ENCODE data around the gene RPL15. TPM values are rescaled to one million over a fixed set of nuclear protein-coding genes. Genes with fewer than 3 reads are reported as not detected.

RPL15 gene
- total and polyA plus RNA-seq, 11 donors = 834 to 3,123 (median 1,014) TPM

DNA sequence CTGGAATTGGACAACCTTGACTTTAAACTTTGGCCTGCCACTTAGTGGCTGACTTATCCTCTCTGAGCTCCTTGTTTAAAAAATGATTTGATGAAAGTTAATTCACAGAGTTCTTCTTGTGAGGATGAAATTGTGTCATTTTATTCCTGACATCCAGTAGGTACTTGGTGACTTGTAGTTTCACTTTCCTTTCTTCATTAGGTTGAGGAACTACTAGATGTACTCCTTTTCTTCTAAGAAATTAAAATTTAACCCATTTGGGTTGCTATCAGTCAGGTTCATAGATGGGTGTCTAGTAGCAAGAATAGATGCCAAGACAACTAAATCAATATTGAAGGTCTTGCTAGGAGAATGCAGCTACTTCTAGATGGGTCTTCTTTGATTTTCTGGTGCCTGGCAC is 33.4 kb downstream of the RPL15 start:
- ATAC-seq (no peak), DNase-seq (no peak)
- H3K9me3 ChIP-seq = no peaks in the 10 kb centered on the region
- peak overlapping the region in 8 of 12 donors; percentile 2 to 39 (median 14) for H3K4me3 ChIP-seq
- no peaks in the 10 kb centered on the region for H3K27me3 ChIP-seq
- no peak for TF ChIP-seq POLR2A (IDR thresholded peaks at IDR 0.05)
- H3K4me1 ChIP-seq = peaks cover 13 to 91% (median 82%) of the 10 kb centered on the region in 12 donors
- peak overlapping the region in 7 of 12 donors; percentile 4 to 92 (median 56) for H3K27ac ChIP-seq
- intact Hi-C loops (cut with DNase I) = no loop called here
- peaks cover 0 to 20% (median 8%) of the 10 kb centered on the region in 9 donors for H3K36me3 ChIP-seq

- H3K36me3 ChIP-seq = peaks cover 0 to 40% (median 13%) of the 10 kb centered on the region in 9 donors
- no peaks in the 10 kb centered on the region for H3K27me3 ChIP-seq
- DNase-seq (no peak), ATAC-seq (no peak)
- 69 to 75% (median 72%) methylated on average over 4 of the region's 4 CpGs for WGBS, 4 donors
- H3K4me1 ChIP-seq = peaks cover 13 to 81% (median 69%) of the 10 kb centered on the region in 12 donors
- no peak overlapping the region for H3K4me3 ChIP-seq
- TF ChIP-seq CTCF (IDR thresholded peaks at IDR 0.05) (no peak), POLR2A (IDR thresholded peaks at IDR 0.05) (no peak)
- no peak overlapping the region for H3K27ac ChIP-seq
- no peaks in the 10 kb centered on the region for H3K9me3 ChIP-seq
- intact Hi-C loops (cut with DNase I) = no loop called here
Observed at GRCh38 chr3:23952646-23953045, 35.7 kb downstream of the RPL15 start.

DNA sequence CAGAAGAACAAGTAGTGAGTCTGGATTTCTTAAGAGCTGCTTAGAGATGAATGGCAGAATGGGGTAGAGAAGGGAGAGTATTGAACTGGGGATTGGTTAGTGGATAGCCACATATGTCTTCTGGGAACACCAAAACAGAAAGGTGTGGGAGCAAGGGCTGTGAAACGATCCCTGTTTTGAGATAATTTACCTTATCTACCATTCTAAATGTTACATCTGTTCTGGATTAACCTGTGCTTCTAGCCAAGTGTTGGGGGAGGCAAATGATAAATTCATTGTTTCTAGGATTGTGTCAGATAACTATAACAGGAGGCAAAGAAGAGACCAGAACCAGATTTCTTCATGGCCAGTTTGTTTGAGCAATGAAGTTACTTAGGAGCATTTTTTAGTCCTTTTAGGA is 36.6 kb downstream of the RPL15 start:
- Histone ChIP-seq H3K4me1 (peaks cover 13 to 76% (median 60%) of the 10 kb centered on the region in 12 donors), H3K9me3 (no peaks in the 10 kb centered on the region), H3K27ac (peak overlapping the region in 2 of 12 donors; percentile 8 to 19), H3K36me3 (peaks cover 0 to 40% (median 18%) of the 10 kb centered on the region in 9 donors), H3K4me3 (no peak overlapping the region), H3K27me3 (no peaks in the 10 kb centered on the region)
- DNase-seq = no peak
- 26 to 30% (median 27%) methylated on average over 1 of the region's 1 CpG for WGBS, 4 donors
- intact Hi-C loops (cut with DNase I) = no loop called here
- TF ChIP-seq POLR2A (IDR thresholded peaks at IDR 0.05) (no peak), CTCF (IDR thresholded peaks at IDR 0.05) (no peak)
- no peak for ATAC-seq

- intact Hi-C loops (cut with DNase I) = no loop called here
- H3K4me3 ChIP-seq = no peak overlapping the region
- peaks cover 13 to 74% (median 57%) of the 10 kb centered on the region in 12 donors for H3K4me1 ChIP-seq
- H3K36me3 ChIP-seq = peaks cover 0 to 45% (median 18%) of the 10 kb centered on the region in 9 donors
- H3K27ac ChIP-seq = peak overlapping the region in 1 of 12 donors; percentile 19
- H3K27me3 ChIP-seq = no peaks in the 10 kb centered on the region
- TF ChIP-seq POLR2A (IDR thresholded peaks at IDR 0.05) = no peak
- no peak for TF ChIP-seq CTCF (IDR thresholded peaks at IDR 0.05)
- ATAC-seq (no peak), DNase-seq (no peak)
- 44 to 68% (median 57%) methylated on average over 5 of the region's 5 CpGs for WGBS, 4 donors
- no peaks in the 10 kb centered on the region for H3K9me3 ChIP-seq
Observed at GRCh38 chr3:23954144-23954543, 37.2 kb downstream of the RPL15 start.

DNA sequence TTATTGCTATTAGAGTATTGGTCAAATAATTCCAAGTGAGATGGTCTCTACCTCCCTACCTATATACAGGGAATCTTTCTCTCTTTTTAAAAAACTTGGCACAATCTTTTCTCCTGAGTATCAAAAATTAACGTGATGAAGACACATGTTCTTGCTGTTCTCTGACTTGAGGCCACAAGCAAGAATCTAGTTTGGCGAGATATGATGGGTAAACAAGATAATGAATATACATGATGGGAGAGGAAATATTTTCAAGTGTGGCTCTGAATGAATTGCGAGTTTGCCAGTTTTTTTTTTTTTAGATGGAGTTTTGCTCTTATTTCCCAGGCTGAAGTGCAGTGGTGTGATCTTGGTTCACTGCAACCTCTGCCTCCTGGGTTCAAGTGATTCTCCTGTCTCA is 39.8 kb downstream of the RPL15 start:
- intact Hi-C loops (cut with DNase I) = no loop called here
- no peaks in the 10 kb centered on the region for H3K9me3 ChIP-seq
- ATAC-seq (no peak), DNase-seq (no peak)
- TF ChIP-seq CTCF (IDR thresholded peaks at IDR 0.05) = no peak
- TF ChIP-seq POLR2A (IDR thresholded peaks at IDR 0.05) = no peak
- no peak overlapping the region for H3K27ac ChIP-seq
- H3K4me1 ChIP-seq = peaks cover 0 to 53% (median 32%) of the 10 kb centered on the region in 12 donors
- no peaks in the 10 kb centered on the region for H3K27me3 ChIP-seq
- H3K36me3 ChIP-seq = peaks cover 0 to 70% (median 41%) of the 10 kb centered on the region in 9 donors
- H3K4me3 ChIP-seq = no peak overlapping the region
- 52 to 65% (median 59%) methylated on average over 3 of the region's 3 CpGs for WGBS, 4 donors
